Measurements from ENCODE around the gene PDGFB. TPM values are rescaled to one million over a fixed set of nuclear protein-coding genes. Genes with fewer than 3 reads are reported as not detected.

PDGFB gene
- total and polyA plus RNA-seq, 7 donors, result 5.2 to 16.4 (median 10.1) TPM

- H3K27ac ChIP-seq, result no peak overlapping the region
- WGBS, 3 donors, result 65 to 72% (median 68%) methylated on average over 11 of the region's 11 CpGs
Measured at GRCh38 chr22:39208013-39208680, 36.6 kb downstream of the PDGFB start.

GRCh38 chr22:39207141-39208012 is 37.4 kb downstream of the PDGFB start:
- WGBS, 3 donors, result 52 to 57% (median 57%) methylated on average over 15 of the region's 15 CpGs
- DNase-seq, result no peak
- no peaks in the 10 kb centered on the region for H3K4me1 ChIP-seq

More at GRCh38 chr22:39208013-39208680, 36.6 kb downstream of the PDGFB start:
- no peak for ATAC-seq
- Histone ChIP-seq H3K9me3 (no peaks in the 10 kb centered on the region), H3K4me1 (no peaks in the 10 kb centered on the region), H3K27me3 (ENCODE audit: insufficient read depth in 3 of 3, low read length in 2 of 3) (no peaks in the 10 kb centered on the region), H3K36me3 (ENCODE audit: insufficient read depth in 1 of 2, low read depth in 1 of 2) (no peaks in the 10 kb centered on the region), H3K4me3 (no peak overlapping the region)
- no peak for TF ChIP-seq CTCF (IDR thresholded peaks at IDR 0.05)
- DNase-seq, result no peak
- intact Hi-C loops (cut with DNase I), result no loop called here

GRCh38 chr22:39206491-39206890 is 38.3 kb downstream of the PDGFB start:
- no peak overlapping the region for H3K4me3 ChIP-seq
- WGBS, 3 donors, result 86 to 89% (median 88%) methylated on average over 7 of the region's 7 CpGs
- TF ChIP-seq CTCF (IDR thresholded peaks at IDR 0.05), result no peak
- no peak for ATAC-seq
- no peaks in the 10 kb centered on the region for H3K4me1 ChIP-seq
- H3K27me3 ChIP-seq (ENCODE audit: insufficient read depth in 3 of 3, low read length in 2 of 3), result no peaks in the 10 kb centered on the region
- H3K27ac ChIP-seq, result no peak overlapping the region
- no peak for DNase-seq
- intact Hi-C loops (cut with DNase I), result no loop called here
- no peaks in the 10 kb centered on the region for H3K9me3 ChIP-seq
- H3K36me3 ChIP-seq (ENCODE audit: insufficient read depth in 1 of 2, low read depth in 1 of 2), result no peaks in the 10 kb centered on the region

More at GRCh38 chr22:39207141-39208012, 37.4 kb downstream of the PDGFB start:
- H3K27me3 ChIP-seq (ENCODE audit: insufficient read depth in 3 of 3, low read length in 2 of 3), result no peaks in the 10 kb centered on the region
- H3K27ac ChIP-seq, result no peak overlapping the region
- no peak for TF ChIP-seq CTCF (IDR thresholded peaks at IDR 0.05)
- no peak overlapping the region for H3K4me3 ChIP-seq
- ATAC-seq, result peak in 2 of 4 donors; percentile 17 to 43
- H3K36me3 ChIP-seq (ENCODE audit: insufficient read depth in 1 of 2, low read depth in 1 of 2), result no peaks in the 10 kb centered on the region
- H3K9me3 ChIP-seq, result no peaks in the 10 kb centered on the region
- intact Hi-C loops (cut with DNase I), result no loop called here

- Histone ChIP-seq H3K36me3 (ENCODE audit: insufficient read depth in 1 of 2, low read depth in 1 of 2) (no peaks in the 10 kb centered on the region), H3K4me1 (no peaks in the 10 kb centered on the region), H3K9me3 (no peaks in the 10 kb centered on the region), H3K27ac (no peak overlapping the region), H3K4me3 (no peak overlapping the region), H3K27me3 (ENCODE audit: insufficient read depth in 3 of 3, low read length in 2 of 3) (no peaks in the 10 kb centered on the region)
- no peak for DNase-seq
- no peak for TF ChIP-seq CTCF (IDR thresholded peaks at IDR 0.05)
- intact Hi-C loops (cut with DNase I), result no loop called here
- ATAC-seq, result peak; percentile 56 to 79 (median 67)
- 62 to 73% (median 64%) methylated on average over 8 of the region's 8 CpGs for WGBS, 3 donors
Measured at GRCh38 chr22:39205344-39206021, 39.3 kb downstream of the PDGFB start.

All from psoas muscle (tissue), 8 donors.